WTC11 (cell line): ENCODE data around the gene UNKL. TPM values are rescaled to one million over a fixed set of nuclear protein-coding genes. Genes with fewer than 3 reads are reported as not detected.

Experiments used
- ATAC-seq: fragments of 200-7000 bp; cut with Tn5 transposase; 2 replicates; pipeline ENCODE4 v1.10.0; 2021; ENCODE audit warnings: mild to moderate bottlenecking, moderate library complexity
- CTCF ChIA-PET: fragments of 300-600 bp; sonication (Branson Sonifier 250); formaldehyde crosslinking; loops from one replicate; lab custom pipeline; 2021; ENCODE audit warnings: antibody characterized with exemption; lab: Charles Lee
- POLR2A ChIA-PET: fragments of 350-600 bp; sonication (Branson Sonifier 250); formaldehyde crosslinking; loops from one replicate; lab custom pipeline; 2021; ENCODE audit warnings: antibody characterized with exemption; lab: Charles Lee
- DNase-seq: peaks from one replicate; pipeline ENCODE4 v3.0.0; 2021; ENCODE audit warnings: low spot score
- H3K27ac Mint-ChIP-seq: 2 replicates; pipeline ENCODE4 v1.8.0; 2021; ENCODE audit warnings: mixed read lengths
- H3K27me3 Mint-ChIP-seq: 2 replicates; pipeline ENCODE4 v1.8.0; 2021; ENCODE audit warnings: low read depth, mild to moderate bottlenecking, moderate library complexity, mixed read lengths
- H3K36me3 Mint-ChIP-seq: 2 replicates; pipeline ENCODE4 v1.8.0; 2021; ENCODE audit warnings: mixed read lengths
- H3K4me1 Mint-ChIP-seq: 2 replicates; pipeline ENCODE4 v1.8.0; 2022; ENCODE audit warnings: mixed read lengths
- H3K4me3 Mint-ChIP-seq: 2 replicates; pipeline ENCODE4 v1.8.0; 2021; ENCODE audit warnings: mild to moderate bottlenecking, moderate library complexity, mixed read lengths
- H3K9me3 Mint-ChIP-seq: 2 replicates; pipeline ENCODE4 v1.8.0; 2021; ENCODE audit warnings: mixed read lengths
- CBFB ChIP-seq: sonication (generic); formaldehyde crosslinking; IDR thresholded peaks from 2 replicates; pipeline ENCODE4 v1.8.1; 2022; ENCODE audit warnings: mild to moderate bottlenecking, low read depth, missing genetic modification reagents
- CREB1 ChIP-seq: sonication (generic); formaldehyde crosslinking; IDR thresholded peaks from 2 replicates; pipeline ENCODE4 v1.8.0; 2023; ENCODE audit warnings: mild to moderate bottlenecking, missing genetic modification reagents
- GTF2I ChIP-seq: fragments of 250-450 bp; sonication (Bioruptor Pico); conservative IDR thresholded peaks from 2 replicates; pipeline ENCODE4 v1.4.0; 2021; ENCODE audit warnings: mild to moderate bottlenecking
- NFE2L1 ChIP-seq: sonication (generic); formaldehyde crosslinking; IDR thresholded peaks from 2 replicates; pipeline ENCODE4 v1.8.1; 2023; ENCODE audit warnings: missing genetic modification reagents
- OVOL2 ChIP-seq: fragments of 250-450 bp; sonication (Bioruptor Pico); IDR thresholded peaks from 2 replicates; pipeline ENCODE4 v1.9.0; 2021; ENCODE audit warnings: mild to moderate bottlenecking, borderline replicate concordance
- PRRX2 ChIP-seq: fragments of 250-450 bp; sonication (Bioruptor Pico); IDR thresholded peaks from 2 replicates; pipeline ENCODE4 v1.8.0; 2021; ENCODE audit warnings: mild to moderate bottlenecking
- RELA ChIP-seq: sonication (generic); formaldehyde crosslinking; IDR thresholded peaks from 2 replicates; pipeline ENCODE4 v1.8.1; 2022; ENCODE audit warnings: missing genetic modification reagents, mild to moderate bottlenecking, borderline replicate concordance
- TCF7 ChIP-seq: sonication (generic); formaldehyde crosslinking; IDR thresholded peaks from 2 replicates; pipeline ENCODE4 v1.8.0; 2022; ENCODE audit warnings: mild to moderate bottlenecking, low read depth, missing genetic modification reagents, moderate library complexity
- ZNF121 ChIP-seq: sonication (generic); formaldehyde crosslinking; IDR thresholded peaks from 2 replicates; pipeline ENCODE4 v1.8.0; 2023; ENCODE audit warnings: missing genetic modification reagents
- ZNF416 ChIP-seq: fragments of 250-450 bp; sonication (Bioruptor Pico); IDR thresholded peaks from 2 replicates; pipeline ENCODE4 v1.9.0; 2021; ENCODE audit warnings: mild to moderate bottlenecking, inconsistent platforms
- ZNF671 ChIP-seq: fragments of 250-450 bp; sonication (Bioruptor Pico); IDR thresholded peaks from 2 replicates; pipeline ENCODE4 v1.8.0; 2021; ENCODE audit warnings: mild to moderate bottlenecking
- total RNA-seq: library from RNA; stranded (reverse); gene quantifications from 3 replicates; pipeline ENCODE4 v1.2.3, GENCODE V29; 2021
- TF ChIP-seq, protein P1 (sequence below): sonication (generic); formaldehyde crosslinking; IDR thresholded peaks from 2 replicates; pipeline ENCODE4 v1.8.1; 2022; ENCODE audit warnings: mild to moderate bottlenecking, moderate library complexity, missing genetic modification reagents
- TF ChIP-seq, protein P2 (sequence below): sonication (generic); formaldehyde crosslinking; IDR thresholded peaks from 2 replicates; pipeline ENCODE4 v1.8.0; 2022; ENCODE audit warnings: mild to moderate bottlenecking, missing genetic modification reagents
- TF ChIP-seq, protein P3 (sequence below): fragments of 250-450 bp; sonication (Bioruptor Pico); IDR thresholded peaks from 2 replicates; pipeline ENCODE4 v1.9.0; 2021; ENCODE audit warnings: mild to moderate bottlenecking
- TF ChIP-seq, protein P4 (sequence below): fragments of 250-450 bp; sonication (Bioruptor Pico); IDR thresholded peaks from 2 replicates; pipeline ENCODE4 v1.9.0; 2021; ENCODE audit warnings: mild to moderate bottlenecking
- TF ChIP-seq, protein P5 (sequence below): sonication (generic); formaldehyde crosslinking; IDR thresholded peaks from 2 replicates; pipeline ENCODE4 v1.8.1; 2022; ENCODE audit warnings: low read depth, mild to moderate bottlenecking, moderate library complexity, missing genetic modification reagents, borderline replicate concordance
- TF ChIP-seq, protein P6 (sequence below): fragments of 250-450 bp; sonication (Bioruptor Pico); IDR thresholded peaks from 2 replicates; pipeline ENCODE4 v2.1.2; 2022; ENCODE audit warnings: mild to moderate bottlenecking, moderate library complexity
- TF ChIP-seq, protein P7 (sequence below): sonication (generic); formaldehyde crosslinking; IDR thresholded peaks from 2 replicates; pipeline ENCODE4 v1.8.1; 2023; ENCODE audit warnings: mild to moderate bottlenecking, missing genetic modification reagents, borderline replicate concordance

Gene UNKL
- total RNA-seq, 1 experiment from 2014 or later = 53.3 TPM

DNA sequence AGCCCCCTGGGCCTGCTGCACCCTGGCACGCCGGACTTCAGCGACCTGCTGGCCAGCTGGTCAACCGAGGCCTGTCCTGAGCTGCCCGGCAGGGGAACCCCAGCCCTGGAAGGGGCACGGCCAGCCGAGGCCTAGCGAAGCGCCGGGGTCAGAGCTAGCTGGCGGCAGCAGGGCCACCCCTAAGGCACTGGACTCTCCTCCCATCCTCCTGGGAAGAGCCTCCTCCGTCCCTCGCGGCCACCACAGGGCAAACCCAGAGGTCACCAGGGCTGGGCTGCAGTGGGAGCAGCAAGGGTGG, 18.7 kb upstream of the UNKL start (continued):
- TF ChIP-seq, protein P1, sequence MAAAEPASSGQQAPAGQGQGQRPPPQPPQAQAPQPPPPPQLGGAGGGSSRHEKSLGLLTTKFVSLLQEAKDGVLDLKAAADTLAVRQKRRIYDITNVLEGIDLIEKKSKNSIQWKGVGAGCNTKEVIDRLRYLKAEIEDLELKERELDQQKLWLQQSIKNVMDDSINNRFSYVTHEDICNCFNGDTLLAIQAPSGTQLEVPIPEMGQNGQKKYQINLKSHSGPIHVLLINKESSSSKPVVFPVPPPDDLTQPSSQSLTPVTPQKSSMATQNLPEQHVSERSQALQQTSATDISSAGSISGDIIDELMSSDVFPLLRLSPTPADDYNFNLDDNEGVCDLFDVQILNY = no peak
- TF ChIP-seq, protein P2, sequence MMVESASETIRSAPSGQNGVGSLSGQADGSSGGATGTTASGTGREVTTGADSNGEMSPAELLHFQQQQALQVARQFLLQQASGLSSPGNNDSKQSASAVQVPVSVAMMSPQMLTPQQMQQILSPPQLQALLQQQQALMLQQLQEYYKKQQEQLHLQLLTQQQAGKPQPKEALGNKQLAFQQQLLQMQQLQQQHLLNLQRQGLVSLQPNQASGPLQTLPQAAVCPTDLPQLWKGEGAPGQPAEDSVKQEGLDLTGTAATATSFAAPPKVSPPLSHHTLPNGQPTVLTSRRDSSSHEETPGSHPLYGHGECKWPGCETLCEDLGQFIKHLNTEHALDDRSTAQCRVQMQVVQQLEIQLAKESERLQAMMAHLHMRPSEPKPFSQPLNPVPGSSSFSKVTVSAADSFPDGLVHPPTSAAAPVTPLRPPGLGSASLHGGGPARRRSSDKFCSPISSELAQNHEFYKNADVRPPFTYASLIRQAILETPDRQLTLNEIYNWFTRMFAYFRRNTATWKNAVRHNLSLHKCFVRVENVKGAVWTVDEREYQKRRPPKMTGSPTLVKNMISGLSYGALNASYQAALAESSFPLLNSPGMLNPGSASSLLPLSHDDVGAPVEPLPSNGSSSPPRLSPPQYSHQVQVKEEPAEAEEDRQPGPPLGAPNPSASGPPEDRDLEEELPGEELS = no peak
- TF ChIP-seq PRRX2 (no peak), TCF7 (CRISPR knock-in tag) (no peak), ZNF121 (CRISPR knock-in tag) (no peak), ZNF671 (no peak)
- TF ChIP-seq, protein P3, sequence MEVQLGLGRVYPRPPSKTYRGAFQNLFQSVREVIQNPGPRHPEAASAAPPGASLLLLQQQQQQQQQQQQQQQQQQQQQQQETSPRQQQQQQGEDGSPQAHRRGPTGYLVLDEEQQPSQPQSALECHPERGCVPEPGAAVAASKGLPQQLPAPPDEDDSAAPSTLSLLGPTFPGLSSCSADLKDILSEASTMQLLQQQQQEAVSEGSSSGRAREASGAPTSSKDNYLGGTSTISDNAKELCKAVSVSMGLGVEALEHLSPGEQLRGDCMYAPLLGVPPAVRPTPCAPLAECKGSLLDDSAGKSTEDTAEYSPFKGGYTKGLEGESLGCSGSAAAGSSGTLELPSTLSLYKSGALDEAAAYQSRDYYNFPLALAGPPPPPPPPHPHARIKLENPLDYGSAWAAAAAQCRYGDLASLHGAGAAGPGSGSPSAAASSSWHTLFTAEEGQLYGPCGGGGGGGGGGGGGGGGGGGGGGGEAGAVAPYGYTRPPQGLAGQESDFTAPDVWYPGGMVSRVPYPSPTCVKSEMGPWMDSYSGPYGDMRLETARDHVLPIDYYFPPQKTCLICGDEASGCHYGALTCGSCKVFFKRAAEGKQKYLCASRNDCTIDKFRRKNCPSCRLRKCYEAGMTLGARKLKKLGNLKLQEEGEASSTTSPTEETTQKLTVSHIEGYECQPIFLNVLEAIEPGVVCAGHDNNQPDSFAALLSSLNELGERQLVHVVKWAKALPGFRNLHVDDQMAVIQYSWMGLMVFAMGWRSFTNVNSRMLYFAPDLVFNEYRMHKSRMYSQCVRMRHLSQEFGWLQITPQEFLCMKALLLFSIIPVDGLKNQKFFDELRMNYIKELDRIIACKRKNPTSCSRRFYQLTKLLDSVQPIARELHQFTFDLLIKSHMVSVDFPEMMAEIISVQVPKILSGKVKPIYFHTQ (CRISPR knock-in tag) = no peak
- TF ChIP-seq, protein P4, sequence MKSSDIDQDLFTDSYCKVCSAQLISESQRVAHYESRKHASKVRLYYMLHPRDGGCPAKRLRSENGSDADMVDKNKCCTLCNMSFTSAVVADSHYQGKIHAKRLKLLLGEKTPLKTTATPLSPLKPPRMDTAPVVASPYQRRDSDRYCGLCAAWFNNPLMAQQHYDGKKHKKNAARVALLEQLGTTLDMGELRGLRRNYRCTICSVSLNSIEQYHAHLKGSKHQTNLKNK (CRISPR knock-in tag) = no peak
- TF ChIP-seq, protein P5, sequence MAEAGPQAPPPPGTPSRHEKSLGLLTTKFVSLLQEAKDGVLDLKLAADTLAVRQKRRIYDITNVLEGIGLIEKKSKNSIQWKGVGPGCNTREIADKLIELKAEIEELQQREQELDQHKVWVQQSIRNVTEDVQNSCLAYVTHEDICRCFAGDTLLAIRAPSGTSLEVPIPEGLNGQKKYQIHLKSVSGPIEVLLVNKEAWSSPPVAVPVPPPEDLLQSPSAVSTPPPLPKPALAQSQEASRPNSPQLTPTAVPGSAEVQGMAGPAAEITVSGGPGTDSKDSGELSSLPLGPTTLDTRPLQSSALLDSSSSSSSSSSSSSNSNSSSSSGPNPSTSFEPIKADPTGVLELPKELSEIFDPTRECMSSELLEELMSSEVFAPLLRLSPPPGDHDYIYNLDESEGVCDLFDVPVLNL = no peak

DNA sequence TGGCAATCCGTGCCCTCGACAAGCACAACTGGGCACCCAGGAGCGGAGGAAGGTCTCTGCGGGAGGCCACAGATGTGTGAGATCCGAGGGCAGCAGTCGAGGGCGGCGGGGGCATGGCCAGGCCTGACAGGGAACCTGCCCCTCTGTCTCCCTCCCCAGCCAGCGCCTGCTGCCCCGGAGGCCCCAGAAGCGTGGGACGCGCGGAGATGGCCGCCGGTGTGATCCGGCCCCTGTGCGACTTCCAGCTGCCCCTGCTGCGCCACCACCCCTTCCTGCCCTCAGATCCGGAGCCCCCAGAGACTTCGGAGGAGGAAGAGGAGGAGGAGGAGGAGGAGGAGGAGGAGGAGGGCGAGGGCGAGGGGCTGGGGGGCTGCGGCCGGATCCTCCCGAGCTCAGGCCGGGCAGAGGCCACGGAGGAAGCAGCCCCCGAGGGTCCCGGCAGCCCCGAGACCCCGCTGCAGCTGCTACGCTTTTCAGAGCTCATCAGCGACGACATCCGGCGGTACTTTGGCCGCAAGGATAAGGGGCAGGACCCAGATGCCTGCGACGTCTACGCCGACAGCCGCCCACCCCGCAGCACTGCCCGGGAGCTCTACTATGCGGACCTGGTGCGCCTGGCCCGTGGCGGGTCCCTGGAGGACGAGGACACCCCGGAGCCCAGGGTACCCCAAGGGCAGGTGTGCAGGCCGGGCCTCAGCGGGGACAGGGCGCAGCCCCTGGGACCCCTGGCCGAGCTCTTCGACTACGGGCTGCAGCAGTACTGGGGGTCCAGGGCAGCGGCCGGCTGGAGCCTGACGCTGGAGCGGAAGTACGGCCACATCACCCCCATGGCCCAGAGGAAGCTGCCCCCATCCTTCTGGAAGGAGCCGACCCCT, 18.1 kb upstream of the UNKL start:
- no peak for ATAC-seq
- H3K27ac Mint-ChIP-seq = no peak overlapping the region
- TF ChIP-seq, protein P3 (CRISPR knock-in tag) = no peak
- TF ChIP-seq CREB1 (CRISPR knock-in tag) (no peak), ZNF416 (no peak), RELA (CRISPR knock-in tag) (no peak), GTF2I (CRISPR knock-in tag) (no peak), NFE2L1 (no peak), OVOL2 (no peak), CBFB (CRISPR knock-in tag) (no peak)
- TF ChIP-seq, protein P6, sequence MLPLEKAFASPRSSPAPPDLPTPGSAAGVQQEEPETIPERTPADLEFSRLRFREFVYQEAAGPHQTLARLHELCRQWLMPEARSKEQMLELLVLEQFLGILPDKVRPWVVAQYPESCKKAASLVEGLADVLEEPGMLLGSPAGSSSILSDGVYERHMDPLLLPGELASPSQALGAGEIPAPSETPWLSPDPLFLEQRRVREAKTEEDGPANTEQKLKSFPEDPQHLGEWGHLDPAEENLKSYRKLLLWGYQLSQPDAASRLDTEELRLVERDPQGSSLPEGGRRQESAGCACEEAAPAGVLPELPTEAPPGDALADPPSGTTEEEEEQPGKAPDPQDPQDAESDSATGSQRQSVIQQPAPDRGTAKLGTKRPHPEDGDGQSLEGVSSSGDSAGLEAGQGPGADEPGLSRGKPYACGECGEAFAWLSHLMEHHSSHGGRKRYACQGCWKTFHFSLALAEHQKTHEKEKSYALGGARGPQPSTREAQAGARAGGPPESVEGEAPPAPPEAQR (CRISPR knock-in tag) = no peak
- TF ChIP-seq, protein P7, sequence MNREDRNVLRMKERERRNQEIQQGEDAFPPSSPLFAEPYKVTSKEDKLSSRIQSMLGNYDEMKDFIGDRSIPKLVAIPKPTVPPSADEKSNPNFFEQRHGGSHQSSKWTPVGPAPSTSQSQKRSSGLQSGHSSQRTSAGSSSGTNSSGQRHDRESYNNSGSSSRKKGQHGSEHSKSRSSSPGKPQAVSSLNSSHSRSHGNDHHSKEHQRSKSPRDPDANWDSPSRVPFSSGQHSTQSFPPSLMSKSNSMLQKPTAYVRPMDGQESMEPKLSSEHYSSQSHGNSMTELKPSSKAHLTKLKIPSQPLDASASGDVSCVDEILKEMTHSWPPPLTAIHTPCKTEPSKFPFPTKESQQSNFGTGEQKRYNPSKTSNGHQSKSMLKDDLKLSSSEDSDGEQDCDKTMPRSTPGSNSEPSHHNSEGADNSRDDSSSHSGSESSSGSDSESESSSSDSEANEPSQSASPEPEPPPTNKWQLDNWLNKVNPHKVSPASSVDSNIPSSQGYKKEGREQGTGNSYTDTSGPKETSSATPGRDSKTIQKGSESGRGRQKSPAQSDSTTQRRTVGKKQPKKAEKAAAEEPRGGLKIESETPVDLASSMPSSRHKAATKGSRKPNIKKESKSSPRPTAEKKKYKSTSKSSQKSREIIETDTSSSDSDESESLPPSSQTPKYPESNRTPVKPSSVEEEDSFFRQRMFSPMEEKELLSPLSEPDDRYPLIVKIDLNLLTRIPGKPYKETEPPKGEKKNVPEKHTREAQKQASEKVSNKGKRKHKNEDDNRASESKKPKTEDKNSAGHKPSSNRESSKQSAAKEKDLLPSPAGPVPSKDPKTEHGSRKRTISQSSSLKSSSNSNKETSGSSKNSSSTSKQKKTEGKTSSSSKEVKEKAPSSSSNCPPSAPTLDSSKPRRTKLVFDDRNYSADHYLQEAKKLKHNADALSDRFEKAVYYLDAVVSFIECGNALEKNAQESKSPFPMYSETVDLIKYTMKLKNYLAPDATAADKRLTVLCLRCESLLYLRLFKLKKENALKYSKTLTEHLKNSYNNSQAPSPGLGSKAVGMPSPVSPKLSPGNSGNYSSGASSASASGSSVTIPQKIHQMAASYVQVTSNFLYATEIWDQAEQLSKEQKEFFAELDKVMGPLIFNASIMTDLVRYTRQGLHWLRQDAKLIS = no peak
- H3K4me1 Mint-ChIP-seq = no peaks in the 10 kb centered on the region
- no peak overlapping the region for H3K4me3 Mint-ChIP-seq
- no peaks in the 10 kb centered on the region for H3K9me3 Mint-ChIP-seq
- no peak for DNase-seq
- H3K36me3 Mint-ChIP-seq = no peaks in the 10 kb centered on the region
- ChIA-PET CTCF (no interaction called here), POLR2A (no interaction called here)
- H3K27me3 Mint-ChIP-seq = no peaks in the 10 kb centered on the region
